DMS53 (cell line): ENCODE measurements around the gene PPM1H.
"Not testable (repeated sequence)": the region's sequence is repeated elsewhere in the genome, so short reads cannot be mapped to it uniquely, and the experiment has no call there.

ENCODE experiments used
- DNase-seq: peaks from one replicate; lab custom pipeline; 2025; lab: John Stamatoyannopoulos, UW

Gene PPM1H

GRCh38 chr12:62908674-62909073 lies 26.3 kb downstream of the PPM1H start:
- no peak for DNase-seq

- DNase-seq: no peak
These were observed 27.4 kb downstream of the PPM1H start for GRCh38 chr12:62907561-62907960.

GRCh38 chr12:62907078-62907477 lies 27.9 kb downstream of the PPM1H start:
- no peak for DNase-seq

GRCh38 chr12:62903151-62903550 lies 31.8 kb downstream of the PPM1H start:
- no peak for DNase-seq

GRCh38 chr12:62900686-62901272 lies 34.2 kb downstream of the PPM1H start:
- peak; percentile 37 for DNase-seq

GRCh38 chr12:62899568-62900390 lies 35.2 kb downstream of the PPM1H start:
- DNase-seq: no peak

DNA sequence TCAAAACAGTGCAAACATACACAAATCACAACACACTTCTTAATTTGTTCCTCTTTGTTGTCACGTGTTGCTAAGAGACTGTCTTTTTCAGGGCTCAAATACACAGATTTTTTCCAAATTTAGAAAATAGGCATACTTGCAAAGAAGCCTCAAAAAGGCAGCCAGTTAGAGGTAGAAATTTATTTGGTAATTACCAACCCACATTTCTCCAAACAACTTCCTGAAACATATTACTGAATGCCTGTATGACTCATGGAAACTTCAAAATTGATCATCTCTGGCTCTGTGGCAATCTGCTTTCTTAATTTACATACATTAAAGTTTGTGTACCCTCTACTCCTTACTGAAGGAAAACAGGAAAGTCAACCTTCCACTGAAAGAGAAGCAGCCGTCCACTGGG lies 36.4 kb downstream of the PPM1H start:
- DNase-seq: no peak

- DNase-seq: no peak
These were observed 39.5 kb downstream of the PPM1H start for GRCh38 chr12:62895351-62895877.

GRCh38 chr12:62893276-62893675 lies 41.7 kb downstream of the PPM1H start:
- peak; percentile 52 for DNase-seq

- DNase-seq: no peak
These were observed 43.0 kb downstream of the PPM1H start for GRCh38 chr12:62891805-62892549.

GRCh38 chr12:62888454-62889110 lies 46.4 kb downstream of the PPM1H start:
- no peak for DNase-seq

- DNase-seq: no peak
These were observed 48.2 kb downstream of the PPM1H start for GRCh38 chr12:62886796-62887195.

- no peak for DNase-seq
These were observed 49.7 kb downstream of the PPM1H start for GRCh38 chr12:62885242-62885641.

- DNase-seq: not testable (repeated sequence)
These were observed 50.1 kb downstream of the PPM1H start for GRCh38 chr12:62884832-62885231.

- DNase-seq: no peak
These were observed 52.3 kb downstream of the PPM1H start for GRCh38 chr12:62882696-62883095.

- no peak for DNase-seq
These were observed 52.8 kb downstream of the PPM1H start for GRCh38 chr12:62882140-62882539.

DNA sequence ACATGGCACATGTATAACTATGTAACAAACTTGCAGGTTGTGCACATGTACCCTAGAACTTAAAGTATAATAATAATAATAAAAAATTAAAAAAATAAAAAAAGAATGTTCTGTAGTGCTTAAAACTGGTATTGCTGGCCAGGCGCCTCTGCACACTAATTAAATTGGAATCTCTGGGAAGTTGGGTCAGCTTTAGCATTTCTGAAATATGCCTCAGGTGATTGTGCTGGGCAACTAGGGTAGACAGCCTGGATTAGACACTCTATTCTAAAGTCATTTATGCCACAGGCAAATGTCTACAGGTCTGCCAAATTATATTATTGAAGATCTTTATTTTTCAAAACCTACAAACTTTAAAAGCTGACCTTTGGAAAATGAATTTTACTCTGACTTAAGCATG lies 55.3 kb downstream of the PPM1H start:
- DNase-seq: no peak

DNA sequence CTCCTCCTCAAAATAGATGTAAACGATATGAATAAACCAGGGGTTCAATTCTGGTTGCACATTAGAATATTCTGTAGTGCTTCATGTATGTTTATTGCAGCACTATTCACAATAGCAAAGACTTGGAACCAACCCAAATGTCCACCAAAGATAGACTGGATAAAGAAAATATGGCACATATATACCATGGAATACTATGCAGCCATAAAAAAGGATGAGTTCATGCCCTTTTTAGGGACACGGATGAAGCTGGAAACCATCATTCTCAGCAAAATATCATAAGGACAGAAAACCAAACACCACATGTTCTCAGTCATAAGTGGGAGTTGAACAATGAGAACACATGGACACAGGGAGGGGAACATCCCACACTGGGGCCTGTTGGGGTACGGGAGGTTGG lies 55.7 kb downstream of the PPM1H start:
- not testable (repeated sequence) for DNase-seq

DNA sequence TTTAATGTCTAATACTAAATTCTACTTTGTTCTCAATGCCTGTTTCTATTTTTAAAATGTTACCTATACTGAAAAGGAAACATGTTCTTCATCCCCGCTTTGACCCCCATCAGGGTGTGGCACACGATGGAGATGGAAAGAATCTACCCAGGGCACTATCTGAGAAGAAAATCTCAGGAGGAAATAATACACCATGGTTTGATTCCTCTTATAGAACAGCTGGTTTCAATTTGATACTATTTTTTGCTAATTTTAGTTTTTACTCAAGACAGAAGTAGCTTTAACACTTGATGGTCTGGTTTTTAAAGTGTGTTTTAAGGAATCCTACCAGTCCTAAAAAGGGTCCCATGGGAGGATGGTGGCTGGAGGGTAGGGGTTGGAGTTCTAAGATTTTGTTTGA lies 56.7 kb downstream of the PPM1H start:
- DNase-seq: no peak

DNA sequence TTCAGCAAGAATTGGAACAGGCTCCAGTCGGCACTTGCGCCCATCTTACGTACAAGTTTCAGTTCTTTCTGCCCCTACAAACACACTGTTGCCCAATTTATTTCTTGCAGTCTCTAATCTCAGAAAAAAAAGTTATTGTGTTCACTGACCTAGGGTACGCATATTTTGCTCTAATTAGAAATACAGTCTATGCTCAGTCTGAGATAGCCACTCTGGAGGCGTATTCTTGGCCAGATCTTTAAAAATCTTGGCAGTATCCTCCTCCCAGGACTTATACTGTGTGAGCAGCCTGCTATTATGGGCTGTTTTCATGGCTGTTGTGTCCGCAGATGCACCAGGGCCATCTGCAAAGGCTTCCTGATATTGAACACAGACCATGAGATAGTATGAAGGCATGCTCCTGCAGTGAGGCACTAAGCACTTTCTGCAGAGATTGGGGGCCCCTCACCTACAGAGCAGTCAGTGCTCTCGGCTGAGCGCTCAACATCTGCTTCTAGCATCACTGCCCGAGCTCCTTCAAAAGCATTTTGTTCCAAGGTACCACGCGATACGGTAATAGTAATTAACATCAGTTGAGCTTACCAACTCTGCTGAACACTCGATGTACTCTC lies 57.9 kb downstream of the PPM1H start:
- DNase-seq: no peak

DNA sequence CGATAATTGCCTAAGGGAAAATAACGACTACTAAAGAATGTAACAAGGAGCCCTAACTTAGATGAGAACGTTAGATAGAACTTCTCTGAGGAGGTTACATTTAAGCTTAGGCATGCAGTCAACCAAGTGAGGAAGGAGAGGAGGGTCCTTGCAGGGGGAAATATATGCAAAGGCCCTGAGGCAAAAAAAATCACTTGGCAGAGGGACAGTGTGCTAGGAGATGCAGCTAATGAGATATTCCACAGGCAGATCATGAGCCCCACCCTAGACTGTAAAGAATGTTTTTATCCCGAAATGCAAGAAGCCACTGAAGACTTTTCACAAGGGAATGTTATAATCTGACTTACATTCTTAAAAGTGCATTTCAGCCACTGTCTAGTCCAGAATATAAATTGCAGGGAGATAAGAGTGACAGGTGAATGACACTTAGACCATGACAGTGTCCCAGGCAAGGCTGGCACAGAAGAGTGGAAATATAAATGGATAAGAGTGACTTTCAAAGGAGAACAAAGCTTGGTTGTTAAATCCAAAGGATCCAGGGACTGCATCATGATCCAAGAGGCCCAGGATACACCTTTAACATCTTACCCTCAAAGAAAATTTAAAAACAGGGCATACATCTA lies 61.0 kb downstream of the PPM1H start:
- DNase-seq: no peak
